HUES6 (cell line): ENCODE measurements around the gene VWA2.

Experiments
- H3K27ac ChIP-seq: 2 replicates; pipeline ENCODE4 v1.7.0; 2013; ENCODE audit warnings: low read depth, mild to moderate bottlenecking, low read length, inconsistent platforms
- H3K27me3 ChIP-seq: 2 replicates; pipeline ENCODE4 v1.6.1; 2013; ENCODE audit warnings: low read length; ENCODE audit not compliant: control insufficient read depth, insufficient read depth
- H3K36me3 ChIP-seq: 2 replicates; pipeline ENCODE4 v1.6.1; 2013; ENCODE audit warnings: low read length; ENCODE audit not compliant: control insufficient read depth, insufficient read depth
- H3K4me1 ChIP-seq: 2 replicates; pipeline ENCODE4 v1.6.1; 2013; ENCODE audit warnings: low read length; ENCODE audit not compliant: control insufficient read depth, insufficient read depth
- H3K4me3 ChIP-seq: 2 replicates; pipeline ENCODE4 v1.5.1; 2013; ENCODE audit warnings: low read depth, low read length
- H3K9ac ChIP-seq: one replicate; pipeline ENCODE4 v1.6.1; 2013; ENCODE audit warnings: mild to moderate bottlenecking, low read length
- H3K9me3 ChIP-seq: 2 replicates; pipeline ENCODE4 v1.6.1; 2013; ENCODE audit warnings: low read depth, low read length; ENCODE audit not compliant: control insufficient read depth, insufficient read depth

The VWA2 gene

DNA sequence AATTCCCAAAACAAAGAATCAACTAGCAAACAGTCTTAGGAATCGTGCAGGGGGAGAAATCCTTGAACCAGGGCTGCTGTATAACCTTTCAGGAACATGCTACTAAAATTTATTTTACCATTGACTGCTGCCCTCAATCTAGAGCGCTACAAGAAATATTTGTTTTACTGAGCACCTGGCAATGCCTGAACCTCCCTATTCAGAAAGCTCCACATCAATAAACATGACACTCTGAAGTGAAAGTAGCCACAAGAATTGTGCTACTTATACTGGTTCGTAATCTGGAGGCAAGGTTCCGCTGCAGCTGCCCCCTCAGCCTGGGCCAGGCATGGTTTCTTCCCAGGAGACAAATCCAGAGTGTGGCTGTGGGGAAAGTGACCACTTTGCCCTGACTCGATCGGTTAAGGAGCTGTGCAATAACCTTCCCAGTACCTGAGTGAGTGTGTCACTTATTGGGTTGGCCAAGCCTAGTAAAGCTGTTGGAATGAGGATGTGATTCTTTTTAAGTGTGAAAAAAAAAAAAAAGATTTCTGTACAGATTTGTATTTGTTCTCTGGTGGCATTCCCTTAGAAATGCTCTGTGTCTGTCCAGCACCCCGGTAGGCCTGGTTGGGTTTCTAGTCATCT, 7.7 kb downstream of the VWA2 start:
- Histone ChIP-seq H3K36me3 (no peaks in the 10 kb centered on the region), H3K27ac (no peak overlapping the region), H3K9me3 (no peaks in the 10 kb centered on the region), H3K9ac (no peak overlapping the region), H3K4me3 (no peak overlapping the region), H3K4me1 (peaks cover 4% of the 10 kb centered on the region), H3K27me3 (peaks cover 7% of the 10 kb centered on the region)

GRCh38 chr10:114250236-114250635, 11.2 kb downstream of the VWA2 start:
- Histone ChIP-seq H3K9me3 (0 out of 2 replicates have a peak, but pooled peaks cover 2% of the 10 kb centered on the region), H3K4me3 (no peak overlapping the region), H3K27me3 (no peaks in the 10 kb centered on the region), H3K4me1 (no peaks in the 10 kb centered on the region; the same call in 1 of the 2 replicates), H3K36me3 (no peaks in the 10 kb centered on the region), H3K9ac (no peak overlapping the region), H3K27ac (no peak overlapping the region)

DNA sequence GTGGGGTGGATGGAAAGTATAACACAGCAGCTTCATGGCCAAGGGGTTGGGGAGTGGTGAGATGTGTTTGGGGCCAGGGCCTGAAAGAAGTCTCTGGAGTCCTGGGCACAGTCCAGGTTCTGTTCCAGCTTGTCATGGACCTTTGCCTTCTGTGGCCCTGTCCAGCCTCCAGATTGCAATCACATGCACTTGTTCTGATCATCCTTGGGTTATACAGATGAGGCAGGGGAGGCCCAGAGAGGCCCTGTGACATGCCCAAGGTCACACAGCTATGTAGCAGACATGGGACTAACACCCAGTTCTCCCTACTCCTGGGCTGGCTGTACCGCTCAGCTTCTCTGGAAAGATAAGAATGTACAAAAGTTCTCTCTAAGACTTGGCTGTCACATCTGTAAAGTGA, 11.7 kb downstream of the VWA2 start:
- H3K4me1 ChIP-seq, result no peaks in the 10 kb centered on the region
- H3K9ac ChIP-seq, result no peak overlapping the region

GRCh38 chr10:114252092-114252491, 13.0 kb downstream of the VWA2 start:
- H3K27me3 ChIP-seq, result no peaks in the 10 kb centered on the region
- H3K4me3 ChIP-seq, result no peak overlapping the region
- no peak overlapping the region for H3K9ac ChIP-seq
- H3K27ac ChIP-seq, result no peak overlapping the region
- 0 out of 2 replicates have a peak, but pooled peaks cover 2% of the 10 kb centered on the region for H3K9me3 ChIP-seq
- no peaks in the 10 kb centered on the region for H3K4me1 ChIP-seq
- no peaks in the 10 kb centered on the region for H3K36me3 ChIP-seq

More for the DNA sequence above, 11.7 kb downstream of the VWA2 start:
- no peak overlapping the region for H3K27ac ChIP-seq
- H3K4me3 ChIP-seq, result no peak overlapping the region
- H3K9me3 ChIP-seq, result 0 out of 2 replicates have a peak, but pooled peaks cover 2% of the 10 kb centered on the region
- H3K27me3 ChIP-seq, result no peaks in the 10 kb centered on the region
- H3K36me3 ChIP-seq, result no peaks in the 10 kb centered on the region

GRCh38 chr10:114252883-114253282, 13.8 kb downstream of the VWA2 start:
- H3K9ac ChIP-seq, result no peak overlapping the region
- H3K9me3 ChIP-seq, result 0 out of 2 replicates have a peak, but pooled peaks cover 2% of the 10 kb centered on the region
- H3K27me3 ChIP-seq, result no peaks in the 10 kb centered on the region
- no peak overlapping the region for H3K27ac ChIP-seq
- H3K4me3 ChIP-seq, result no peak overlapping the region
- H3K4me1 ChIP-seq, result peaks cover 5% of the 10 kb centered on the region; the same call in 1 of the 2 replicates
- H3K36me3 ChIP-seq, result no peaks in the 10 kb centered on the region

- Histone ChIP-seq H3K9me3 (0 out of 2 replicates have a peak, but pooled peaks cover 2% of the 10 kb centered on the region), H3K27ac (no peak overlapping the region), H3K27me3 (no peaks in the 10 kb centered on the region), H3K36me3 (no peaks in the 10 kb centered on the region), H3K4me3 (no peak overlapping the region), H3K4me1 (peaks cover 8% of the 10 kb centered on the region; the same call in 1 of the 2 replicates), H3K9ac (no peak overlapping the region)
These were observed 16.2 kb downstream of the VWA2 start for GRCh38 chr10:114255227-114255626.

GRCh38 chr10:114256008-114256765, 17.1 kb downstream of the VWA2 start:
- Histone ChIP-seq H3K9ac (no peak overlapping the region), H3K4me1 (peaks cover 8% of the 10 kb centered on the region; the same call in 1 of the 2 replicates), H3K9me3 (0 out of 2 replicates have a peak, but pooled peaks cover 2% of the 10 kb centered on the region)

DNA sequence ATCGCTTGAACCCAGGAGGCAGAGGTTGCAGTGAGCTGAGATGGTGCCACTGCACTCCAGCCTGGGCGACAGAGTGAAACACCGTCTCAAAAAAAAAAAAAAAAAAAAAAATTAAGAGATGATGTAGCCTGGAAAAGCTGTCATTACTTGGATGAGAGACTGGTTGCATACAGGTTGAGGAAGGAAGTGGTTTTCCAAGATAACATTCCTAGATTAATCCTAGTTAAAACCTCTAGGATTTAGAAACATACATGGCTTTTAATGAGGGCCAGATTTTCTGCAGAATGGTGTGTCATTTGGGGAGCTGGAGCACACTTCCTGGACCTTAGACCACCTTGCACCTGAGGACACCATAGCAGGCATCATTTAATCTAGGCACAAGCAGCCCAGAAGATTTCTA, 17.8 kb downstream of the VWA2 start:
- H3K27me3 ChIP-seq, result no peaks in the 10 kb centered on the region
- H3K9ac ChIP-seq, result no peak overlapping the region
- 0 out of 2 replicates have a peak, but pooled peaks cover 2% of the 10 kb centered on the region for H3K9me3 ChIP-seq
- no peaks in the 10 kb centered on the region for H3K36me3 ChIP-seq
- no peak overlapping the region for H3K27ac ChIP-seq
- no peak overlapping the region for H3K4me3 ChIP-seq
- H3K4me1 ChIP-seq, result peaks cover 8% of the 10 kb centered on the region; the same call in 1 of the 2 replicates

More at GRCh38 chr10:114256008-114256765, 17.1 kb downstream of the VWA2 start:
- H3K27ac ChIP-seq, result no peak overlapping the region
- H3K27me3 ChIP-seq, result no peaks in the 10 kb centered on the region
- no peak overlapping the region for H3K4me3 ChIP-seq
- no peaks in the 10 kb centered on the region for H3K36me3 ChIP-seq

DNA sequence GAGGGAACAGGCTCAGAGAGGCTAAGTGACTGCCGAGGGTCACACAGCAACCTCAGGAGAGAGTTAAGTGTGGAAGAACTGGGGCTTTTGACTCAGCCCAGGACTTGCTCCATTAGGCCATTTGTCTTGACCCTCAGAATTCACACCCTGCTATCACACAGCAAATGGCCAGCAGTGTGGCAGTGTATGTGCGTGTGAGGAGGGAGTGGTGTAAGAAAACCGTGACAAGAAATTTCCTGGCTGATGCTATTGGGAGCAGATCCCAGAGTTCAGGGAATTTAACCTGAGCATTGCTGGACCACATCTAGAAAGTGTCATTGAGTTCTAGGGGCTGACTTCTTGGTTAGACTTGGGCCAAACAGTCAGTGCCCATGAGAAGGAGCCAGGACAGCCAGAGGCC, 18.4 kb downstream of the VWA2 start:
- H3K4me1 ChIP-seq, result peaks cover 11% of the 10 kb centered on the region; the same call in 1 of the 2 replicates
- H3K4me3 ChIP-seq, result no peak overlapping the region
- no peaks in the 10 kb centered on the region for H3K27me3 ChIP-seq
- peak overlapping the region; percentile 45 for H3K9ac ChIP-seq
- H3K27ac ChIP-seq, result no peak overlapping the region
- H3K36me3 ChIP-seq, result no peaks in the 10 kb centered on the region
- 0 out of 2 replicates have a peak, but pooled peaks cover 2% of the 10 kb centered on the region for H3K9me3 ChIP-seq

GRCh38 chr10:114258274-114258840, 19.3 kb downstream of the VWA2 start:
- Histone ChIP-seq H3K9ac (peak overlapping the region; percentile 45), H3K27me3 (no peaks in the 10 kb centered on the region), H3K9me3 (no peaks in the 10 kb centered on the region), H3K4me3 (no peak overlapping the region), H3K4me1 (peaks cover 13% of the 10 kb centered on the region; the same call in 1 of the 2 replicates), H3K27ac (no peak overlapping the region; the same call in 1 of the 2 replicates), H3K36me3 (no peaks in the 10 kb centered on the region)

- Histone ChIP-seq H3K36me3 (no peaks in the 10 kb centered on the region), H3K27me3 (no peaks in the 10 kb centered on the region), H3K9me3 (no peaks in the 10 kb centered on the region), H3K4me3 (no peak overlapping the region), H3K27ac (no peak overlapping the region), H3K9ac (no peak overlapping the region), H3K4me1 (peaks cover 13% of the 10 kb centered on the region; the same call in 1 of the 2 replicates)
These were observed 20.8 kb downstream of the VWA2 start for GRCh38 chr10:114259824-114260223.
